GM19397 (cell line): ENCODE measurements around the gene C1QTNF1.

Experiments used
- ATAC-seq: cut with Tn5 transposase; IDR thresholded peaks from one replicate; pipeline ENCODE4 v1.9.1; 2021; ENCODE audit warnings: mild to moderate bottlenecking, moderate library complexity; ENCODE audit not compliant: unreplicated experiment

The C1QTNF1 gene

GRCh38 chr17:79090443-79091225, 66.7 kb downstream of the C1QTNF1 start:
- no peak for ATAC-seq

- ATAC-seq: no peak
These were observed 67.3 kb downstream of the C1QTNF1 start for GRCh38 chr17:79091226-79091670.

GRCh38 chr17:79092567-79092966, 68.6 kb downstream of the C1QTNF1 start:
- ATAC-seq: no peak

- no peak for ATAC-seq
These were observed 69.3 kb downstream of the C1QTNF1 start for GRCh38 chr17:79093270-79093669.

- no peak for ATAC-seq
These were observed 70.3 kb downstream of the C1QTNF1 start for GRCh38 chr17:79094261-79094660.

- no peak for ATAC-seq
These were observed 71.5 kb downstream of the C1QTNF1 start for GRCh38 chr17:79095345-79096055.

- ATAC-seq: no peak
These were observed 72.5 kb downstream of the C1QTNF1 start for GRCh38 chr17:79096477-79096876.

- no peak for ATAC-seq
These were observed 73.5 kb downstream of the C1QTNF1 start for GRCh38 chr17:79097226-79098055.

GRCh38 chr17:79098282-79098867, 74.4 kb downstream of the C1QTNF1 start:
- no peak for ATAC-seq
